NCI-H524 (cell line): Measurements from ENCODE around the gene MRAS.
"Not testable (repeated sequence)": the region's sequence is repeated elsewhere in the genome, so short reads cannot be mapped to it uniquely, and the experiment has no call there.

Source experiments
- DNase-seq, 2 experiments: peaks; one replicate each; lab custom pipeline; 2025; lab: John Stamatoyannopoulos, UW

Gene MRAS

DNA sequence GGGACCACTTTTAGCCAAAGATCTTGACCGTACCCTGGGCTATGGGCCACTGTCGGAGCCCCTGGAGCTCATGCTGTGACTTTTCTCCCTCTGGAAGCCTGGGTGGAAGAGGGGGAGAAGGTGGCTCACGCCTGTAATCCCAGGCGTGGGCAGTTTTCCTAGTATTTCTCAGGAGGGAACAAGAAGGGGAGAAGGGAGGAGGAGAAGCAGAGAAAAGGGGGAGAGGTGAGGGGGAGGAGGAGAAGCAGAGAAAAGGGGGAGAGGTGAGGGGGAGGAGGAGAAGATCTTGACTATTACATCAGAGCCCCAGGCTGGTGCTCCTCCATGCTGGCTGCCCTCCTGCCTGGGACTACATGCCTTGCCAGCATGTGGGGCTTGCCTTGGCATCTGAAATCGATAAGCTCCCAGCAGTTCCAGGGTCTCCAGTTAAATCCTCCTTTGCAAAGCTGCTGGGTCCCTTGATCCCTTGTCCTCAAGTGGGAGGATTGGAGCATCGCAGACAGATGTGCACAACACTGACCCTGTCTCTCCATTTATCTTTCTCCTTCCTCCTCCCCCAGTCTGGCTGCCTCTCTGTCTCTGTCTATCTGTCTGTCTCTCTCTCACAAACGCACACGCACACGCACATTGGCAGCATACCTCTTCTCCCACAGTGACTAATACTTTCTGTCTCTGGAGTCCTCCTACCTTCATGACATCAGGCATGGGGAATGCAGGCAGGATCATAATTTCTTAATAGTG lies 41.6 kb downstream of the MRAS start:
- DNase-seq, result peak; percentile 64 to 81

- no peak for DNase-seq
Observed at GRCh38 chr3:138390582-138390932, 42.2 kb downstream of the MRAS start.

DNA sequence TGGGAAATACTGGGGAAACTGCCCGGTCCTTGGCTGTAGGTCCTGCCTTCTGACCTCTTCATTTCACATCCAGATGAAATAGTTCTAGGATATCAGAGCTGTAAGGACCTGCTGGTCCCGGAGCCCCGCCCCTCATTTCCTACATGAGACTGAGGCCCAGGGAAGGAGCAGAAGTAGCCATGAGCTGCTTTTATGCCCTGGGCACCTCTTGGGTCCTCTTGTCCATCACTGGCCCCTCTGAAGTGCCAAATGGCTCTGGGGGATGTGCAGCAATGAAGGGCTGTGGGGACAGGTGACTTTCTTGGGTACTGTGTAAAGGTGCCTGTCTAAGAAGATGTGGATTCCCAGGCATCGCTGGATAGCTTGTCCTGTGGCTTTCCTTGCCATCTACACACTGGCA lies 45.8 kb downstream of the MRAS start:
- DNase-seq, result no peak

DNA sequence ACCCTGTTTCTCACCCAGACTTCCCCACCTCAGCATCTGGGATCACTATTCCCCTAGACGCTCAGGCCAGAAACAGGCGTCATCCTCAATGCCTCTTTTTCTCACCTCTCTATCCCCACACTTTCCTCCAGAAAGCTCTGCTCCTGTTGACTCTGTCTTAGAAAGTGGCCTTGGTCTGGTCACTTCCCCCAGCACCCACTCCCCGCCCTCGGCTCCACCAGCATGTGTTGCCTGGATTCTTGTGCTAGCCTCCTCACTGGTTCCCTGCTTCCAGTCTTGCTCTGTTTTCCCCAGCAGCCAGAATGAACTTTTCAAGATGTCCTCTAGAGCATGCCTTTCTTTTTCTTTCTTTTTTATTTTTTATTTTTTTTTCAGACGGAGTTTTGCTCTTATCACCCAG lies 46.3 kb downstream of the MRAS start:
- DNase-seq, result no peak

- no peak for DNase-seq
Observed at GRCh38 chr3:138395865-138396751, 47.7 kb downstream of the MRAS start.

- no peak for DNase-seq
Observed at GRCh38 chr3:138396752-138397410, 48.5 kb downstream of the MRAS start.

GRCh38 chr3:138397983-138398382 lies 49.6 kb downstream of the MRAS start:
- no peak for DNase-seq

- no peak for DNase-seq
Observed at GRCh38 chr3:138398791-138399575, 50.6 kb downstream of the MRAS start.

DNA sequence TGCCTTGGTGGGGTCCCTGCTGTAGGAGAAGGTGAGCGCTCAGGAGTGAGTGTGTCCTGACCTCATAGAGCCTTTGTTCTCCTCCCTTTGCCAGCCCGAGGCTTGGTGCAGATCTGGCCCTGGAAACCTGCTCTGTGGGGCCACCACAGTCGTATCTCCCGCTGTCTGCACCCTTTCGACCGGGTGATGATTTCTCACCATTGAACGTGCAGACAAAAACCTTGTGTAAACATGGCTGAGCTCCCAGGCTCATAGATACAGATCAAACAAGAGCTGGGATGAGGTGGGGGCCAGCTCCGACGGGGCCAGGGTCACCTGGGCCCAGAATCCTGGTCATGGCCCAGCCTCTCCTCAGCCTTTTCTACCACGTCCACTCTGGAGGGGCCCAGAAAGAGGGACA lies 51.4 kb downstream of the MRAS start:
- DNase-seq, result no peak

GRCh38 chr3:138400651-138401070 lies 52.3 kb downstream of the MRAS start:
- DNase-seq, result no peak

DNA sequence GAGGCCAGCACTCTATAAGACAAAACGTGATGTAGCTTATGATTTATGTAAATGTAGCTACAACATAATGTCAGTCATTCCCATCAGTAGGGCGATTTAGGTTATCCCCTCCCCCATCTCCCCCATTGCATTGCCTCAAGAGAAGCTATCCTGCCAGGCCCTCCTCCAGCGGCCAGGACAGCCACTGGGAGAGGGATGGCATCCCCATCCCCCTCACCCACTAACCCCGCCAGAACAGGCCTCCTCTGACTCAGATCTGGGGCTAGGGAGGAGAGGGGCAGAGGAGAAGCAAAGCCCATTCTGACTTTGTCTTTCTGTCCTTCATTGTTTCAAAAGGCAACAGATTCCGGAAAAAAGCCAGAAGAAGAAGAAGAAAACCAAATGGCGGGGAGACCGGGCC lies 53.5 kb downstream of the MRAS start:
- DNase-seq, result no peak

DNA sequence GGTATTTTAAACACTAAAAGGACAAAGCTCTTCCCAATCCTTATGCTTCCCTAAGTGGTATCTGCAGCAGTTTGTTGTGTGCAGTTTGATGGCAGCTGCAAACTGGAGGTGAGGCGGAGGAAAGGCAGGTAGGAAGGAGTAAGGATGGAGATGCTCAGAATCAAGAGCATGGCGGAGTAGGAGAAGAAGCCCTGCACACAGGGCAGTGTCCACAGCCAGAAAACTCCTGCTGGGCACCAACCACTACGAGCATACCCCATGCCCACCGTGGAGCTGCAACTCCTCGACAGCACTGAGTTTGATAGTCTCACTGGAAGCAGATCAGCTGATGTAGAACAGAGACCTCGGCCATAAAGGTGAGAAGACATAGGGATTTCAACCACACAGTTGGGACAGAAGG lies 55.7 kb downstream of the MRAS start:
- DNase-seq, result no peak

DNA sequence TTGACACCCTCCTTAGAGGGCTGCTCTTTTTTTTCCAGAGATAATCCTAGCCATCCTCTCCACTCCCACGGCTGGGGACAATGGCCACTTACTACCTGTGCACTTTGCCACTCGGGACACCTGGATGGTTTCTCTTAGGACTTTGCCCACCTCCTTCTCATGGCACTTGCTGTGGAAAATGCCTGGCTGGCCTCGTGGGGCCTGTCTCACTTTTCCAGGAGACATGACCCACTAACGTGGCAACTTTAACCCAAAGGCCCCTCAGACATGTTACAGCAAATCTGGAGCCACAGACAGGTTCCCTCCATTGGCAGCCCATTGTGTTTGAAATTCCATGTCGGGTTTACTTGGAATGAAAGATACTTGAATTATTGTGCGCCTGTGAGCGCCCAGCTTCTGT lies 56.6 kb downstream of the MRAS start:
- DNase-seq, result no peak

- DNase-seq, result no peak
Observed at GRCh38 chr3:138405486-138405885, 57.1 kb downstream of the MRAS start.

- DNase-seq, result no peak
Observed at GRCh38 chr3:138406606-138407005, 58.2 kb downstream of the MRAS start.

DNA sequence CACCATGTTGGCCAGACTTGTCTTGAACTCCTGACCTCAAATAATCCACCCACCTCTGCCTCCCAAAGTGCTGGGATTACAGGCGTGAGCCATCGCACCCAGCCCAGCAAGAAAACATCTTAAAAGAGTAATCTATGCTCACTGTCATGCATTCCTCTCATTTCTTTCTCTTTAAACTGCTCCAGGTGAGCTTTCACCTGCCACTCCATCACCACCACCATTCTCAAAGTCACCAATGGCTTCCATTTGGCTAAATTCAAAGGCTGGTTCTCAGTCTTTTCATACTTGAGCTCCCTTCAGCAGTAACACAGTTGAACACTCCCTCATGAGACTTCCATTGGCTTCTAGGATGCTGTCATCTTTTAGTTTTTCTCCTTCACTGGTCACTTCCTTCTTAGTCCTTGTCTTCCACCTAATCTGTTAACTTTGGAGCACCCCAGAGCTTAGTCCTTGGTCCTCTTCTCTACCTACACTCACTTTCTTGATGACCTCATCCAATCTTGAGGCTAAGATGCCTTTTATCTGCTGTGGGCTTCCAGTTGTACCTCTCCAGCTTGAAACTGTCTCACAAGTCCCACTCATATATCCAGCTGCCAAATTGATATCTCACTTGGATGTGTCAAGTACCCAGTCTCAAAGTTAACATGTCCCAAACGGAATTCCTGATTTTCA lies 59.0 kb downstream of the MRAS start:
- DNase-seq, result no peak

GRCh38 chr3:138408751-138409570 lies 60.6 kb downstream of the MRAS start:
- DNase-seq, result no peak

DNA sequence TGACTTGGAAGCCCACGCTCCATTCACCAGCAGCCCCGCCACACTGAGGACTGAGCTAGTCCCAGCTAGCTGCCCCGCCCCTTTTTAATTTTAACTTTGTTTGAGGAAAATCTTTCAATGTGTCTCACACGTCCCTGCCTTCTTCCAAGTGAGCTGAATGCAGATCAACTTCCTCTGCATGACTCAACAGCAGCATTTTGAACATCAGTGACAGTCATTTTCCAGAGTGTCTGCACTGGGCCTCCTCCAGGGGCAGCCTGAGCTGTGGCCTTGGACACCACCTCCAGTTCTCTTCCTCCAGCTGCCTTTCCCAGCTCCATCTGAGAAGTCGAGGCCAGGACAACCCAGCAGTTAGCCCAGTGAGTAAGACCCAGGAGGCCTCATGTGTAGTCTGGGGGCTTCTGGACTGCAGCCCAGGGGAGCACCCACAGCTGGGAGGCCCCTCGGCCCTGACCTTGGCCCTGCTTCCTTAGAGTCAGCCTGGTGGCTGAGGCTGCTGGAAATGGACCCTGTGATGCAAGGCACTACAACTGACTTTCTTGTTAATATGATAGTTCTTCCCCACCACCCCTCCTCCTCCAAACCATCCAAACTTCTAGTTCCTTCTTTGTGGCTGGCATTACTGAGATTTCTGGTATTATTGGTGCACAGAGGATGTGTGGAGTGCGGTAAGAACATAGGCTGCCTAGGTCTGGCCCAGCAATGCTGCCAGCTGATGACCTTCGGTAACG lies 64.6 kb downstream of the MRAS start:
- DNase-seq, result no peak

DNA sequence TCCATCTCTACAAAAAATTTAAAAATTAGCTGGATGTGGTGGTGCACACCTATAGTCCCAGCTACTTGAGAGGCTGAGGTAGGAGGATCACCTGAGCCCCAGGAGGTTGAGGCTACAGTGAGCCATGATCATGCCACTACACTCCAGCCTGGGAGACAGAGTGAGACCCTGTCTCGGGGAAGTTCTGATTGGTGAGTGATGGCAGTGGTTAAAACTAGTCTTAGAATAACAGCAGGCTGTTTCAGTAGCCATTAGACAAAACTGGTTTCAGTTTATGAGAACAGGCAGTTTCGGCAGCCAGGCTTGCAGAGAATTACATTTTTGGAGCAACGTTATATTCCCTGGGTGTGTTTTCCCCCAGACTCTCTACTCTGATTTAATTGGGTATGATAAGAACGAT lies 67.9 kb downstream of the MRAS start:
- not testable (repeated sequence) for DNase-seq

DNA sequence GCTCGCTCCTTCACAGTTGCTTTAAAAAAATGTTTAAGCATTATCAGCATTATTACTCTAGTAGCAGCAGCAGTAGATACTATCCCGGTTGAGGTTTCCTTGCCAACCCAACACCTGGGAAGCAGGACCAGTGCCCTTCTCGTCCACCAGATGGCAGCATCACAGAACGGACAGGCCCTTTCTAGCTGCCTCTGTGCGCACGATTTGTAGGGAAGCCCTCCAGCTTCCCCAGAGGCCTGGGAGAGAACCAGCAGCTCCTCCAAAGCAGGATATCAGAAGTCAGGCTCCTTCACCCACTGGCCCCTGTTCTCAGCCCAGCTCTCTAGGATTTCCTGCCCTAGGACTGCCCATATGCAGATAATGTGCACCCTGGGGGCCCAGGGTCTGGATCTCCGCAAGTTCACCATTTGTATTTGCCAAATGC lies 69.2 kb downstream of the MRAS start:
- DNase-seq, result peak; percentile 86 to 93
